CD8-positive, alpha-beta memory T cell (primary cell): Measurements from ENCODE around the gene BLOC1S1. TPM values are rescaled to one million over a fixed set of nuclear protein-coding genes. Genes with fewer than 3 reads are reported as not detected.

Experiments used
- CTCF ChIA-PET: fragments of 350-600 bp; sonication (Branson Sonifier 250); formaldehyde crosslinking; loops from one replicate; lab custom pipeline; 2021; ENCODE audit warnings: antibody characterized with exemption; lab: Charles Lee
- POLR2A ChIA-PET: fragments of 350-600 bp; sonication (Branson Sonifier 250); formaldehyde crosslinking; loops from one replicate; lab custom pipeline; 2021; ENCODE audit warnings: antibody characterized with exemption; lab: Charles Lee
- DNase-seq, 5 donors: peaks; one replicate each; pipeline versions ENCODE4 v3.0.0 to v3.0.0-alpha.2; 2020 to 2022; ENCODE audit warnings: mixed read lengths in 1 of 5
- H3K27ac ChIP-seq: one replicate; pipeline ENCODE4 v1.7.0; 2013; ENCODE audit warnings: low read depth, mild to moderate bottlenecking, low read length, moderate library complexity
- H3K27me3 ChIP-seq: 2 replicates; pipeline ENCODE4 v1.7.0; 2013; ENCODE audit warnings: low read length, mild to moderate bottlenecking; ENCODE audit not compliant: insufficient read depth, poor library complexity, severe bottlenecking
- H3K36me3 ChIP-seq: 2 replicates; pipeline ENCODE4 v1.7.0; 2013; ENCODE audit warnings: mild to moderate bottlenecking, low read length, moderate library complexity; ENCODE audit not compliant: insufficient read depth
- H3K4me1 ChIP-seq: 2 replicates; pipeline ENCODE4 v1.7.0; 2013; ENCODE audit warnings: mild to moderate bottlenecking, low read length, moderate library complexity; ENCODE audit not compliant: insufficient read depth
- H3K4me3 ChIP-seq: 2 replicates; pipeline ENCODE4 v1.7.0; 2013; ENCODE audit warnings: mild to moderate bottlenecking, low read length
- H3K9me3 ChIP-seq: 2 replicates; pipeline ENCODE4 v1.7.0; 2013; ENCODE audit warnings: mild to moderate bottlenecking, low read length
- H3K27ac Mint-ChIP-seq, 8 donors: one replicate each; pipeline ENCODE4 v1.8.0; 2020 to 2021; ENCODE audit warnings: mixed read lengths in 8 of 8, mild to moderate bottlenecking in 6 of 8, inconsistent platforms in 3 of 8, moderate library complexity in 3 of 8
- H3K27me3 Mint-ChIP-seq, 2 donors: one replicate each; pipeline ENCODE4 v1.8.0; 2020 to 2021; ENCODE audit warnings: mixed read lengths in 2 of 2, mild to moderate bottlenecking in 1 of 2, moderate library complexity in 1 of 2
- H3K36me3 Mint-ChIP-seq, 3 donors: one replicate each; pipeline ENCODE4 v1.8.0; 2020 to 2021; ENCODE audit warnings: mixed read lengths in 3 of 3, inconsistent platforms in 1 of 3, mild to moderate bottlenecking in 1 of 3
- H3K4me1 Mint-ChIP-seq, 3 donors: one replicate each; pipeline ENCODE4 v1.8.0; 2020 to 2021; ENCODE audit warnings: mixed read lengths in 3 of 3, inconsistent platforms in 1 of 3, mild to moderate bottlenecking in 1 of 3
- H3K4me3 Mint-ChIP-seq, 7 donors: one replicate each; pipeline ENCODE4 v1.8.0; 2020 to 2021; ENCODE audit warnings: mixed read lengths in 7 of 7, mild to moderate bottlenecking in 6 of 7, moderate library complexity in 4 of 7, inconsistent platforms in 2 of 7
- H3K9me3 Mint-ChIP-seq, 5 donors: one replicate each; pipeline ENCODE4 v1.8.0; 2020 to 2022; ENCODE audit warnings: mixed read lengths in 5 of 5, mild to moderate bottlenecking in 3 of 5, moderate library complexity in 2 of 5, inconsistent platforms in 1 of 5
- polyA plus RNA-seq: library from polyadenylated mRNA; unstranded; fragments of 300-500 nt; fragmentation: Illumina TruSeq; gene quantifications from one replicate; pipeline ENCODE4 v1.2.3, GENCODE V29; 2021
- total RNA-seq, 2 experiments: library from RNA; stranded (reverse); gene quantifications; one replicate each; pipeline ENCODE4 v1.2.3, GENCODE V29; 2021

Gene BLOC1S1
- total and polyA plus RNA-seq, 3 experiments from 2014 or later: 90.2 to 110 (median 97.5) TPM

DNA sequence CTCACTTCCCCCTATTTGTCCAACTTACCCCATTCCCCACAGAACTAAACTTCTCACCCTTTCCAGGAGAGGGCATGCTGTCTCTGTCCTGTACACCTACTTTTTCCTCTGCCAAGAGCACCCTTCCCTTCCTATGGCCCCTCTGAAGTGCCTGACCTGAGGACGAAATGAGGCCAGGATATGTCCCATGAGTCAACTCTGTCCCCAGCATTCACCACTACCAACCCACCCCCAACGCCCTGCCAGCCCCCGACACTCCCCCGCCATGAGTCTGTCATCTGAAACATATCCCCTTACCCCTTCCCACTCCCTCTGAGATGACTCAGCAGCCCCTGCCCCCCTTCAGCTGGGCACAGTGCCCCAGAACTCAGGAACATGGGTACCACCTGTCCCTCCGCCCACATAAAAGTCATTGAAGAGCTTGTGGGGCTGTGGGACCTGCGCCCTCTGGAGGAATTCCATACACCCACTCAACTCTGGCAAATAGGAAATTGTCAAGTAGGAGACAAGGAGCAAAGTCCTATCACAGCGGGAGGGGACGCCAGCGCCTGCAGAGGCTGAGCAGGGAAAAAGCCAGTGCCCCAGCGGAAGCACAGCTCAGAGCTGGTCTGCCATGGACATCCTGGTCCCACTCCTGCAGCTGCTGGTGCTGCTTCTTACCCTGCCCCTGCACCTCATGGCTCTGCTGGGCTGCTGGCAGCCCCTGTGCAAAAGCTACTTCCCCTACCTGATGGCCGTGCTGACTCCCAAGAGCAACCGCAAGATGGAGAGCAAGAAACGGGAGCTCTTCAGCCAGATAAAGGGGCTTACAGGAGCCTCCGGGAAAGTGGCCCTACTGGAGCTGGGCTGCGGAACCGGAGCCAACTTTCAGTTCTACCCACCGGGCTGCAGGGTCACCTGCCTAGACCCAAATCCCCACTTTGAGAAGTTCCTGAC is 34.4 kb upstream of the BLOC1S1 start:
- Mint-ChIP-seq H3K9me3 (no peaks in the 10 kb centered on the region), H3K27me3 (peaks cover 18 to 48% of the 10 kb centered on the region in 2 donors), H3K36me3 (no peaks in the 10 kb centered on the region), H3K4me1 (peaks cover 5 to 13% (median 8%) of the 10 kb centered on the region in 3 donors), H3K4me3 (peak overlapping the region in 1 of 7 donors; percentile 41), H3K27ac (peak overlapping the region in 1 of 8 donors; percentile 52)
- Histone ChIP-seq H3K27ac (no peak overlapping the region), H3K36me3 (no peaks in the 10 kb centered on the region), H3K27me3 (peaks cover 6% of the 10 kb centered on the region), H3K4me3 (no peak overlapping the region), H3K9me3 (no peaks in the 10 kb centered on the region), H3K4me1 (no peaks in the 10 kb centered on the region)
- DNase-seq: no peak
- CTCF ChIA-PET: no interaction called here
- POLR2A ChIA-PET: interaction anchor here (0.6 kb wide), 1 partner anchor 1964 kb away, joined by 3 read pairs; no protein-coding TSS in a partner anchor

DNA sequence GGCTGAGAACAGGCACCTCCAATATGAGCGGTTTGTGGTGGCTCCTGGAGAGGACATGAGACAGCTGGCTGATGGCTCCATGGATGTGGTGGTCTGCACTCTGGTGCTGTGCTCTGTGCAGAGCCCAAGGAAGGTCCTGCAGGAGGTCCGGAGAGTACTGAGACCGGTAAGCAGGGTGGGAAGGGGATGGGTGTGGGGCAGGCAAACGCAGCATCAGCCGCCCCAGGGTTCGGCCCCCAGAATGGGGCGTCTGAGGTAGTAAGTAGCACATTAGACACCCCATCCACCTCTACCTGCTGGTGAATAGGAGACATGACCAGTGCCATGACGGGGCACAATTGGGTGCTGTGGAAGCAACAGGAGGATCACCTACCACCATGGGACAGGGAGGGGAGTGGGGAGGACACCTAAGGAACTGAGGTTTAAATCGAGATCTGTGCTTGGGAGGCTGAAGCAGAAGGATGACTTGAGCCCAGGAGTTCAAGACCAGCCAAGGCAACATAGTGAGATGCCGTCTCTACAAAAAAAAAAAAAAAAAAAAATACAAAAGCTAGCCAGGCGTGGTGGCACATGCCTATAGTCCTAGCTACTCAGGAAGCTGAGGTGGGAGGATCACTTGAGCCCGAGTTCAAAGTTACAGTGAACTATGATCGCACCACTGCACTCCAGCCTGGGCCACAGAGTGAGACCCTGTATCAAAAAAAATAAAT is 33.6 kb upstream of the BLOC1S1 start:
- DNase-seq: no peak
- peaks cover 10 to 18% (median 12%) of the 10 kb centered on the region in 3 donors for H3K4me1 Mint-ChIP-seq
- H3K27me3 ChIP-seq: peaks cover 6% of the 10 kb centered on the region
- H3K27ac Mint-ChIP-seq: no peak overlapping the region
- H3K27ac ChIP-seq: no peak overlapping the region
- H3K4me1 ChIP-seq: no peaks in the 10 kb centered on the region
- ChIA-PET POLR2A (interaction anchor here (0.6 kb wide), 2 partner anchors 32 to 1963 kb away, joined by 3 read pairs; no protein-coding TSS in a partner anchor), CTCF (no interaction called here)
- no peaks in the 10 kb centered on the region for H3K36me3 ChIP-seq
- peaks cover 18 to 48% of the 10 kb centered on the region in 2 donors for H3K27me3 Mint-ChIP-seq
- no peaks in the 10 kb centered on the region for H3K9me3 Mint-ChIP-seq
- H3K9me3 ChIP-seq: no peaks in the 10 kb centered on the region
- no peak overlapping the region for H3K4me3 ChIP-seq
- no peaks in the 10 kb centered on the region for H3K36me3 Mint-ChIP-seq
- H3K4me3 Mint-ChIP-seq: peak overlapping the region in 1 of 7 donors; percentile 61

DNA sequence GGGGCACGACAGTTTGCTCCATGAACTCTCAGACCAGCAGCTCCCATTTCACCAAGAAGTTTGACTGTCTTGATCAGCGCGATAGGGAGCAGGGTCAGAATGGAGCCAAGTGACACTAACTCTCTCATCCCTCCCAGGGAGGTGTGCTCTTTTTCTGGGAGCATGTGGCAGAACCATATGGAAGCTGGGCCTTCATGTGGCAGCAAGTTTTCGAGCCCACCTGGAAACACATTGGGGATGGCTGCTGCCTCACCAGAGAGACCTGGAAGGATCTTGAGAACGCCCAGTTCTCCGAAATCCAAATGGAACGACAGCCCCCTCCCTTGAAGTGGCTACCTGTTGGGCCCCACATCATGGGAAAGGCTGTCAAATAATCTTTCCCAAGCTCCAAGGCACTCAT is 32.2 kb upstream of the BLOC1S1 start:
- H3K9me3 ChIP-seq: no peaks in the 10 kb centered on the region
- no peak overlapping the region for H3K27ac ChIP-seq
- Mint-ChIP-seq H3K27ac (no peak overlapping the region), H3K4me3 (no peak overlapping the region), H3K36me3 (no peaks in the 10 kb centered on the region), H3K4me1 (peaks cover 15 to 22% (median 15%) of the 10 kb centered on the region in 3 donors), H3K9me3 (no peaks in the 10 kb centered on the region), H3K27me3 (peaks cover 18 to 47% of the 10 kb centered on the region in 2 donors)
- H3K36me3 ChIP-seq: no peaks in the 10 kb centered on the region
- POLR2A ChIA-PET: no interaction called here
- H3K4me1 ChIP-seq: peaks cover 5% of the 10 kb centered on the region
- CTCF ChIA-PET: no interaction called here
- no peak overlapping the region for H3K4me3 ChIP-seq
- H3K27me3 ChIP-seq: peaks cover 6% of the 10 kb centered on the region
- peak in 1 of 5 donors; percentile 17 for DNase-seq

DNA sequence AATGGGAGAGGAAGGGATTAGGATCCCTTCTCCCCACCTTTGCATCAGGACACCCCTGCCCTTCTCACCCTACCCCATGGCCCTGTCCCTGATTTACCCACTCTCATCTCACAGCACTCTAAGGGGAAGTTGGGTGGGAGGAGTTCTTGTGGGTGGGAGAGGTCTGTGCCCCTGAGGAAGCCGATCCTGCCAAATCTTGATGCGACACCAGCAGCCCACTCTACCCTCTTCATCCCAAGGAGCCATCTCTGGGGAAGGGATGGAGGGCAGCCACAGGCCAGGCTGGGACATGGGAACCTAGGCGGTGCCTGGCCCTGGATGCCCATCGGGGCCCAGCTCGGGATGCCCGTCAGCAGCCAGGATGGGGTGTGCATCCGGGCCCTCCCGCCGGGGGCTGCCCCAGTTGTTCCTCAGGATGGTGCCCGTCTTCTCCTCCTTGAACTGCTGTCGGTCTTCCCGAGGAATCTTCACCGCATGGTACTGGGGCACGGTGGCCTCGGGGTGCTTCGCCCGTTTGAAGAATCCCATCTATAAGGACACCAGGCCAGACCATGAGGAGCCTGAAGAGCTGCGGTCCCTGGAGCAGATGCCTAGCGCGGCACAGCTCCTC is 31.0 kb upstream of the BLOC1S1 start:
- Mint-ChIP-seq H3K4me1 (peaks cover 15 to 22% (median 15%) of the 10 kb centered on the region in 3 donors), H3K27ac (peak overlapping the region in 1 of 8 donors; percentile 47), H3K36me3 (no peaks in the 10 kb centered on the region), H3K9me3 (no peaks in the 10 kb centered on the region), H3K4me3 (no peak overlapping the region), H3K27me3 (peaks cover 8 to 35% of the 10 kb centered on the region in 2 donors)
- H3K27ac ChIP-seq: no peak overlapping the region
- peaks cover 5% of the 10 kb centered on the region for H3K4me1 ChIP-seq
- no peak overlapping the region for H3K4me3 ChIP-seq
- H3K36me3 ChIP-seq: no peaks in the 10 kb centered on the region
- peaks cover 6% of the 10 kb centered on the region for H3K27me3 ChIP-seq
- ChIA-PET POLR2A (no interaction called here), CTCF (no interaction called here)
- DNase-seq: peak in 1 of 5 donors; percentile 44
- no peaks in the 10 kb centered on the region for H3K9me3 ChIP-seq

DNA sequence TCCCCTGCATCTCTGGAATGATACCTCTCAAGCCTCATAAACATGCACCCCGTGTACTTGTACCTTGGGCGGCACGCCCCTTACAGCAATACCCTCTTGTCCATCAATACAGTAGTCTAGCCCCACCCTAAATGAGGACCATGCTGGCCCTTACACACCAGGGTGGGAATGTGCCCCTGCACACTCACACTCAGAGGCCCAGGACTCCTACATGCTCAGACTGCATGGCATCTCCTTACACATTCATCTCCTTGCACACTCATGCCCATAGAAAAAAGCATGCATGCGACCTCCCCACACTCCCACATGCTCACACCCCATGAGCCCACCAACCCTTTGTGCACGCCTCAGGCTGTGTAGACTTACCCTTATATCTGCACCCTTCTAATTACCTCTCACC is 30.2 kb upstream of the BLOC1S1 start:
- H3K27me3 ChIP-seq: peaks cover 6% of the 10 kb centered on the region
- ChIA-PET POLR2A (no interaction called here), CTCF (no interaction called here)
- H3K4me1 Mint-ChIP-seq: peaks cover 15 to 22% (median 15%) of the 10 kb centered on the region in 3 donors
- H3K9me3 ChIP-seq: no peaks in the 10 kb centered on the region
- H3K27ac Mint-ChIP-seq: peak overlapping the region in 1 of 8 donors; percentile 38
- H3K36me3 Mint-ChIP-seq: no peaks in the 10 kb centered on the region
- H3K4me3 ChIP-seq: no peak overlapping the region
- no peaks in the 10 kb centered on the region for H3K9me3 Mint-ChIP-seq
- H3K27ac ChIP-seq: no peak overlapping the region
- H3K4me1 ChIP-seq: peaks cover 5% of the 10 kb centered on the region
- H3K27me3 Mint-ChIP-seq: peaks cover 7 to 27% of the 10 kb centered on the region in 2 donors
- H3K36me3 ChIP-seq: no peaks in the 10 kb centered on the region
- no peak for DNase-seq
- no peak overlapping the region for H3K4me3 Mint-ChIP-seq

DNA sequence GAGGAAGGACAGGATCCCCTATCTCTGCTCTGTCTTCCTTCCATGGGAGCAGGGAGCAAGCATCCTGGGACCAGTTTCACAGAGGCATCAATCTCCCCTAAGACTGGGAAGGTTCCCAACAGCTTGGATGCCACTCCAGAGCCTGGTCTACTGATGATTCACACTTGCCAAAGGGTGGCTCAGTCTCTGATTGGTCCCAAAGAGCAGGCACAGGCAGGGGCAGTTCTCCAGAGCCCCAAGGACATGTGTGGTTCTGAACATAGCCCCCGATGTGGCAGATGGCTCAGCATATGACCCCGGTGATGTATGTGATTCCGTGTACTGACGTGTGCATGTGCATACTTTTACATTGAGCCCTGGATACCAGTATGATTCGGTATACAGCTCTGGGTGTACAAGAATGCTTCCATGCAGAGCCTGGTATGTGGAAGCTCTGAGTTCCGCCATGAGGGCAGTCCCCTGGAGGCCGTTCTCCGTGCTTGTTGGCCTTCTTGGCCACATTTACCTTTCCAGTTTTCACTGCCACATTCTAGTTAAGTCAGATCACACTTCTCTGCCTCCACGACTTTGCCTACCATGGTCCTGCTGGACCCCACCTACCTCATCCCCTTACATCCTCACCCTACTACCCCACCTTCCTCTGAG is 29.4 kb upstream of the BLOC1S1 start:
- Histone ChIP-seq H3K27ac (no peak overlapping the region), H3K4me3 (no peak overlapping the region), H3K4me1 (peaks cover 5% of the 10 kb centered on the region), H3K27me3 (peaks cover 6% of the 10 kb centered on the region), H3K36me3 (no peaks in the 10 kb centered on the region), H3K9me3 (no peaks in the 10 kb centered on the region)
- ChIA-PET CTCF (no interaction called here), POLR2A (no interaction called here)
- Mint-ChIP-seq H3K36me3 (no peaks in the 10 kb centered on the region), H3K27me3 (peaks cover 5 to 19% of the 10 kb centered on the region in 2 donors), H3K9me3 (no peaks in the 10 kb centered on the region), H3K4me3 (no peak overlapping the region), H3K27ac (no peak overlapping the region), H3K4me1 (peaks cover 9 to 14% (median 10%) of the 10 kb centered on the region in 3 donors)
- peak in 1 of 5 donors; percentile 9 for DNase-seq

DNA sequence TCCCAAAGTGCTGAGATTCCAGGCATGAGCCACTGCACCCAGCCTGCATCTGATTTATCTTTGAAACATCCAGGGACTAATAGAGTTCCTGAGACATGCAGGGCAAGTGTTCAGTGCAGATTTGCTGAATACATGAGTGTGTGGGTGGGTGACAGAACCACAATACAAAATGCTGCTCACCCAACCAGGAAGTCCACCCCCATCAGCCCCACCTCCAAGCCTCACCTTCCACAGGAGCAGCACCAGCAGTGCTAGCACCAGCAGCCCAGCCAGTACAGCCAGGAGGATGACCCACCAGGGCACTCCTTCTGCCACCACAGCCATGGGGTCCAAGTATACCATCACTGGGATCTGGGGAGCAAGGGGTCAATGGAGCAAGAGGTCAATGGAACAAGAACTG is 28.1 kb upstream of the BLOC1S1 start:
- H3K27me3 Mint-ChIP-seq: peaks cover 0 to 7% of the 10 kb centered on the region in 2 donors
- no peak overlapping the region for H3K27ac ChIP-seq
- ChIA-PET CTCF (interaction anchor here (0.6 kb wide), 1 partner anchor 1424 kb away, joined by 5 read pairs; no protein-coding TSS in a partner anchor), POLR2A (interaction anchor here (0.7 kb wide), 1 partner anchor 1544 kb away, joined by 10 read pairs; no protein-coding TSS in a partner anchor)
- no peaks in the 10 kb centered on the region for H3K9me3 Mint-ChIP-seq
- peaks cover 5% of the 10 kb centered on the region for H3K4me1 ChIP-seq
- peak overlapping the region in 3 of 7 donors; percentile 5 to 41 (median 36) for H3K4me3 Mint-ChIP-seq
- no peak overlapping the region for H3K4me3 ChIP-seq
- H3K4me1 Mint-ChIP-seq: peaks cover 7 to 10% (median 9%) of the 10 kb centered on the region in 3 donors
- H3K27ac Mint-ChIP-seq: peak overlapping the region in 1 of 8 donors; percentile 13
- H3K36me3 ChIP-seq: no peaks in the 10 kb centered on the region
- DNase-seq: peak in 1 of 5 donors; percentile 43
- H3K36me3 Mint-ChIP-seq: no peaks in the 10 kb centered on the region
- H3K9me3 ChIP-seq: no peaks in the 10 kb centered on the region
- no peaks in the 10 kb centered on the region for H3K27me3 ChIP-seq
